GM19351 (cell line): ENCODE results near the gene C5orf63.
"Not testable (repeated sequence)": the region's sequence is repeated elsewhere in the genome, so short reads cannot be mapped to it uniquely, and the experiment has no call there.

Experiments used
- ATAC-seq: cut with Tn5 transposase; IDR thresholded peaks from one replicate; pipeline ENCODE4 v1.9.1; 2021; ENCODE audit warnings: mild to moderate bottlenecking, moderate library complexity; ENCODE audit not compliant: unreplicated experiment

C5orf63 gene

GRCh38 chr5:127076315-127077129 lies 3.2 kb upstream of the C5orf63 start:
- no peak for ATAC-seq

DNA sequence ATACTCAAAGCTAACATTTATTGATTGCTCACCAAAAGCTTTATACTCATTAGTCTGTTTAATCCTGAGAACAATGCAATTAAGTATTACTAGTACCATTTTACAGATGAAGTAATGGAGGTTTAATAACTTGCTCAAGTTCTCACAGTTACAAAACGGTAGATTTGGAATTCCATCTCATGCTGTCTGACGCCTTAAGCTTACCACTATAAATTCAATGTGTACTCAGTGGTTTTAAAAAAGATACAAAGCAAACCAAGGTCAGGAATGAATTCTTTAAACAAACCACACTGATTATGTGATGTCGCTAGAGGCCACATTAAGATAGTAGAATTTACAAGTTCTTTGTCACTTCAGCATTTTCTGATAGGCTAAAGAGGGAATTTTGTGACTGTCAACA lies 1.2 kb upstream of the C5orf63 start:
- no peak for ATAC-seq

- no peak for ATAC-seq
These were observed 3.1 kb downstream of the C5orf63 start for GRCh38 chr5:127070243-127070642.

GRCh38 chr5:127068493-127069214 lies 4.6 kb downstream of the C5orf63 start:
- ATAC-seq = no peak

DNA sequence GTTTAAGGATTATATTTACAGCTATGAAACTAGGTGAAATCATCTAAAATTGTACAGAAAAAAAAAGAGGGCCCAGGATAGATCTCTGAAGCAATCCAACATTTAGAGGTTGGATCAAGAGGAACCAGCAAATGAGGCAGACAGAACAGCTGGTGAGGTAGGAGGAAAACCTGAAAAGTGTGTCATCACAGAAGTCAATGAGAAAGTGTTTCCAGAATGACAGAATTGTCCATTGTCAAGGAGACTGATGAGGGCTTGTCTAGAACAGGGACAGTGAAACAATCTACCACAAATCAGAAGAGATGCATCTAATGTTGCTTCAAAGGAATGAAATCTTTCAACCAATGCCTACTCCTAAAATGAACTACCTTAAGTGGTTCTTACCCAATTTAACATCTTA lies 6.6 kb downstream of the C5orf63 start:
- ATAC-seq = no peak

DNA sequence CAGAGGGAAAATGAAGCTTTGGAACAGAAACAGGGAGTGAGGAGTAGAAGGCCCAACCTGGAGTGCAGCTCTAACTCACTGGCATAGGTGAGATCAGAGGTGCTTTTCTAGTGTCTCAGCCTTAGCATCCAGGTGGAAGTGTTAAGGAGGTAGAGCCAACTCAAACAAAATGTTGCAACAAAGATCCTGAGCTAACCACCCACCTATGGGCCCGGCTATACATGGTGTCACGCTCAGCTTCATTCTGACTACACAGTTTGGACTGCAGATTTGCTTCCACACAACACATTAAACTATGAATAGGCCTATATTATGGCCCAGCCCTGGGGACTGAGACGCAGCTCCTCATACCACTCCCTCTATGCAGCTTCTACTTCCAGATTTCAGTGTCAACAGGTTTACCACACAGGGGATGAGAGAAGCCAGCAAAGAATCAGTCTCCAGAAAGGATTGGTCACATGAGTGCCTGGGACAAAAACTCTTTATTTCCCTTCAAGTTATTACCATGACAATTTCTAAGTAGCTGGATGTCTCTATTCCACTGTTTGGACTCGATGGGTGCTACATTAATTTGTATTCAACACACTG lies 9.0 kb downstream of the C5orf63 start:
- no peak for ATAC-seq

- ATAC-seq = no peak
These were observed 9.9 kb downstream of the C5orf63 start for GRCh38 chr5:127063257-127063913.

DNA sequence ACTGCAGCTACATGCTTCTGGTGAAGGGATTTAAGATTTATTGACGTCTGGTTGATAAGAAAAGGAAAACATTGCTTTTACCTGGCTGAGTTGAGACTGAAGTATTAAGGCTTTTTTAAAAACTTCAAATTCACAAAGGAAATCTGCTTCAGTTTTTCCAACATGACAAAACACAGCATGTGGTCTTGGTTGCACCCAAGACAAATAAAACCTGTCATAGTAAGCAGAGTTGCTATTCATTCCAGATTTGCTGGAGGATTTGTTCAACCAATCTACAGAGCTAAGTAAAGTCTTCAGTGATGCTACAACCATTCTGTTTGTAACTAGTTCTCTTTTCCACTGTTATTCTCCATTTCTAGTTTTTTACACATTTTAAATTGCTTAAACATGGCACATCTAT lies 11.3 kb downstream of the C5orf63 start:
- ATAC-seq = no peak

DNA sequence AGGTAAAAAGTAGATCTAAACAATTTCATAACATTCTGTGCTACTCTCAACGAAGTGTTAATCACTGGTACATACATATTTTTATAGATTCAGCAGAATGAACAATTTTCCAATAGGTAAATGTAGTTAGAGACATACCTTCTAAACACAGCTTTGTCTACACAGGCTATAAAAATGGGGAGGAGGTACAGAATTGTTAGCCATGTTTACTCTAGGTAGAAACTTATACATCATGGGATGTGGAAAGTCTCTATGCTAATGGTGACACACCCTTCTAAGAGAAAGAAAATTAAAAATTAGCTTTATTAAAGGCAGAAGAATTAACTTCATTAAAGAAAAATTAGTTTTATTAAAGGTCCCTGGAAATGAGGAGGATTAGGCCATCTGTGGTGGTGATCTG lies 11.8 kb downstream of the C5orf63 start:
- no peak for ATAC-seq

- ATAC-seq = no peak
These were observed 12.8 kb downstream of the C5orf63 start for GRCh38 chr5:127060470-127060985.

DNA sequence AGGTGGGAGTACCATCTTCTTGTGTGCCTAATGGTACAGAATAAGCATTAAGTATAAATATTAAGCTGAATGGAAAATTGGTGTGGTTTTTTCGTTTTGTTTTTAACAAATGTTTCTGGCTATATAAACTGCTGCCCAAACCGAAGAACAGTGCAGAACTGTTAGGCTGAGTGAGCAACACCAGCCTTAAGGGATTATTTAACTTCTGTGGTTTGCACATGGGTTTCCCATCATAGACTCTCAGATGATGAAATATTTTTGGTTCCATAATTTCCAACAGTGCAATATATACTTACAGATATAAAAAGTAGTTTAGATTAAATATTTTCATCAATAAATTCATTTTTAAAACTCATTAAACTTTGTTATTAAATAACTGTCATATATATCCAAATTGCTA lies 16.4 kb downstream of the C5orf63 start:
- no peak for ATAC-seq

DNA sequence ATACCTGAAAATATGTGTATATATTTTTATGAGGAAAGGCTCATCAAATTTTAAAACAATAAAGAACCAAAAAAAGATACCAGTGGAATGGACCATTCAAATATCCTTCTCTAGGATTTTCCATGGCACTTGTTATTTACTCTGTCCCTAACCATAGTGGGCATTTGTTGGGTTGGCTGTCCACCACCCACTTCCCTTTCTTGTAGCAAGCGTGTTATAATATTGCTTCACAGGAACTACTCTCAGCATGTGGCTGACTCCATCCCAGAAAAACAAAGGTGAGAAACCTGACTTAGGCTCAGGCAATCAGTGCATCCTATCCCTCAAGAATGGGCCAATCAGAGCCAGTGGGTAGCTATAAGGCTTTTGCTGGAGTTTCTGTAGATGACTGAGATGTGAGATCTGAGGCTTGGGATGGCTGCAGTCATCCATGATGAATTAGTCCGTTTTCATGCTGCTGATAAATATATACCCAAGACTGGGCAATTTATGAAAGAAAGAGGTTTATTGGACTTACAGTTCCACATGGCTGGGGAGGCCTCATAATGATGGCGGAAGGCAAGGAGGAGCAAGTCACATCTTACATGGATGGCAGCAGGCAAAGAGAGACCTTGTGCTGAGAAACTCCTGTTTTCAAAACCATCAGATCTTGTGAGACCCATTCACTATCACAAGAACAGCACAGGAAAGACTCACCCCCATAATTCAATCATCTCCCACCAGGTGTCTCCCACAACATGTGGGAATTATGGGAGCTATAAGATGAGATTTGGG lies 17.2 kb downstream of the C5orf63 start:
- ATAC-seq = no peak

GRCh38 chr5:127053551-127053950 lies 19.8 kb downstream of the C5orf63 start:
- not testable (repeated sequence) for ATAC-seq

DNA sequence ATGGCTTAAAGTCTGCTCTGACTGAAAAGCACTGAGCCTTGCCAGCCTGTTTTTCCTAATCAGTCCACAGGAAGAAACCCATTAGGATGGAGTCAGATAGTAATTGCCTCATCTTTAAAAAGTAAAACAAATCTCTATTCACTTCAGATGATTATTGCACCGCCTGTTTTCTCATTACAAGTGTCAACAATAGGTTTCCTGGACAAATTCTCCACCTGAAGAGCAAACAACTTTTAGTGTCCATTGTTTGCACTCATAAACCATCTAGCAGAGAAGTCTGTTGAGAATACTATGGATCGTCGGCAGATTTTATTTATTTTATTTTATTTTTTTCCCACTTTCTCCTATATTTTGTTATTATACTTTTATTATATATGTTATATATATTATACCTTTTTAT lies 20.3 kb downstream of the C5orf63 start:
- no peak for ATAC-seq

DNA sequence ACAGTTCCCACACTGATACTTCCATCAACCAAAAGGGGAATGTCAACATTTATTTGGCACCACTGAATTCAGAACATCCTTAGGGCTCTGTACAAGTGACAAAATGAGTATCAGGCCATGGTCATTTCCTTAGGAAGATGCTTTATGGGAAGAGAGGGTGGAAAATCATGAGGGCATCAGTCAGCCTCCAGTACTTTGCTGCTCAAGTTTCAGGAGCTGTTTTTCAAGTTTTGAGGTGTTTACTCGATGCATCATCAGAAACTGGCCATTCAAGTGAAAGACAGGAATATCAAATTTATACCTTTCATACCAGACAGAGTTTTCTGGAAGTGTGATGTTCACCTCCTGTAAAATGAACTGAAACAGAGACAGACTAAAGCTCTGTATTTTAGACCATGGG lies 21.7 kb downstream of the C5orf63 start:
- no peak for ATAC-seq

- ATAC-seq = no peak
These were observed 26.8 kb downstream of the C5orf63 start for GRCh38 chr5:127046343-127047072.

GRCh38 chr5:127042593-127042992 lies 30.7 kb downstream of the C5orf63 start:
- no peak for ATAC-seq

GRCh38 chr5:127041571-127041970 lies 31.7 kb downstream of the C5orf63 start:
- ATAC-seq = no peak

DNA sequence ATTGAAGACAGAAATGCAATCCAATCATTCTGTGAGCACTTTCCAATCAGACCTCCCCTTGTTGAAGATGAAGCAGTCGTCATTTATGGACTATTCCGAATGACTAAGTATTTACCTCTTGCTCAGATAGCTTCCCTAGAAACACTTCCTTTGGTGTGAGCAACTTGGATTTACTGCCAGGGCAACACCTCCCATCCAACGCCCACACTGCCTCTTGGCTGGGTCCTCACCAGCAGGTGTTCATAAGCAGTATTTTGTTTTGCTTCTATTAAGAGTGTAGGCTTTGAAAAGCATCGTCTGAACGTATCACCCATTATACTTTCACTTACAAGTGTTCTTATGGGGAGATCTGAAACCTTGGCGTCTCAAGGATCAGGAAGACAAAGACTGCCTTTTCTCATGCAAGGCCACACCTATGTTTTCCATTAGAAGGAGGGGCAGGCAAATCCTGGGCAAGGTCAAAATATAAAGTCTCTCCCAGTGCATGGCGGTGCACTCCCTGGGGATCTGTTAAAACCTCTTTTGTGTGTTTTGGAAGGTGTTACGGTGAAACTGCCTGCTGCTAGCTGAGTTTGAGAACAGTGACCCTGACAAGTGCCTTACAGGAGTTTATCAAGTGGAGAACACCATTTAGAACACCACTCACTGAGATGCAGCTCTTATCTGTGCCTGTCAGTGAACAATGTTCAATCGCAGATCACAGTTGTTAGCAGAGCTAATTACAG lies 32.3 kb downstream of the C5orf63 start:
- no peak for ATAC-seq
